GM20000 (cell line): ENCODE measurements around the gene IQCK.

Experiments used
- DNase-seq: peaks from one replicate; pipeline ENCODE4 v3.0.0; 2012; ENCODE audit warnings: low spot score
- CTCF ChIP-seq: IDR thresholded peaks from 2 replicates; pipeline ENCODE4 v1.5.1; 2012; ENCODE audit warnings: mild to moderate bottlenecking, control low read depth; ENCODE audit errors: extremely low read depth, missing control alignments

The IQCK gene

GRCh38 chr16:19681637-19682036, 36.4 kb upstream of the IQCK start:
- no peak for TF ChIP-seq CTCF
- DNase-seq = no peak

- DNase-seq = no peak
- no peak for TF ChIP-seq CTCF
Observed at GRCh38 chr16:19683453-19684236, 34.4 kb upstream of the IQCK start.

- DNase-seq = no peak
- TF ChIP-seq CTCF = no peak
Observed at GRCh38 chr16:19685176-19685575, 32.9 kb upstream of the IQCK start.

- DNase-seq = no peak
- TF ChIP-seq CTCF = no peak
Observed at GRCh38 chr16:19687279-19687678, 30.8 kb upstream of the IQCK start.

GRCh38 chr16:19688396-19689024, 29.6 kb upstream of the IQCK start:
- TF ChIP-seq CTCF = no peak
- DNase-seq = no peak

GRCh38 chr16:19689342-19689741, 28.7 kb upstream of the IQCK start:
- DNase-seq = no peak
- TF ChIP-seq CTCF = no peak

GRCh38 chr16:19690196-19690595, 27.9 kb upstream of the IQCK start:
- DNase-seq = no peak
- TF ChIP-seq CTCF = no peak
